GM23338 (cell line): Measurements from ENCODE around the gene CAMKV. TPM values are rescaled to one million over a fixed set of nuclear protein-coding genes. Genes with fewer than 3 reads are reported as not detected.

Experiments used
- ATAC-seq: fragments of 200-7000 bp; cut with Tn5 transposase; 3 replicates; pipeline ENCODE4 v1.9.1; 2020
- DNase-seq: peaks from one replicate; pipeline ENCODE4 v3.0.0-alpha.2; 2015; ENCODE audit warnings: low spot score
- H2AFZ ChIP-seq: fragments of 200-600 bp; sonication (generic); 2 replicates; pipeline ENCODE4 v1.8.0; 2016; ENCODE audit warnings: antibody characterized with exemption, mild to moderate bottlenecking, moderate library complexity
- H3F3A ChIP-seq: fragments of 200-600 bp; sonication (generic); replicated peaks from 2 replicates; pipeline ENCODE4 v1.8.0; 2017; ENCODE audit warnings: antibody characterized with exemption, mixed run types, low read depth
- H3K27ac ChIP-seq: fragments of 200-600 bp; sonication (generic); 2 replicates; pipeline ENCODE4 v1.6.1; 2016; ENCODE audit warnings: low read depth
- H3K27me3 ChIP-seq: fragments of 200-600 bp; sonication (generic); 2 replicates; pipeline ENCODE4 v1.8.0; 2016; ENCODE audit warnings: mild to moderate bottlenecking, mixed run types, moderate library complexity; ENCODE audit not compliant: insufficient read depth
- H3K36me3 ChIP-seq: fragments of 200-600 bp; sonication (generic); 2 replicates; pipeline ENCODE4 v1.8.0; 2016; ENCODE audit warnings: mild to moderate bottlenecking; ENCODE audit not compliant: insufficient read depth
- H3K4me1 ChIP-seq: fragments of 200-600 bp; sonication (generic); 2 replicates; pipeline ENCODE4 v1.8.0; 2016; ENCODE audit warnings: mild to moderate bottlenecking, moderate library complexity; ENCODE audit not compliant: insufficient read depth
- H3K4me2 ChIP-seq: fragments of 200-600 bp; sonication (generic); 2 replicates; pipeline ENCODE4 v1.7.1; 2017; ENCODE audit warnings: mixed run types
- H3K4me3 ChIP-seq: fragments of 200-600 bp; sonication (generic); 2 replicates; pipeline ENCODE4 v1.6.1; 2016; ENCODE audit warnings: mixed run types
- H3K79me2 ChIP-seq: fragments of 200-600 bp; sonication (generic); replicated peaks from 2 replicates; pipeline ENCODE4 v1.8.0; 2017; ENCODE audit warnings: mild to moderate bottlenecking; ENCODE audit not compliant: insufficient read depth
- H3K9me2 ChIP-seq: fragments of 200-600 bp; sonication (generic); 2 replicates; pipeline ENCODE4 v1.8.0; 2017; ENCODE audit not compliant: insufficient read depth
- H4K20me1 ChIP-seq: fragments of 200-600 bp; sonication (generic); replicated peaks from 2 replicates; pipeline ENCODE4 v1.8.0; 2017; ENCODE audit warnings: mild to moderate bottlenecking; ENCODE audit not compliant: insufficient read depth
- H3K27ac Mint-ChIP-seq: 2 replicates; pipeline ENCODE4 v1.8.0; 2020; ENCODE audit warnings: inconsistent platforms, mild to moderate bottlenecking, moderate library complexity, mixed read lengths
- H3K27me3 Mint-ChIP-seq: 3 replicates; pipeline ENCODE4 v1.8.0; 2022; ENCODE audit warnings: low read depth, mild to moderate bottlenecking, moderate library complexity, mixed read lengths, inconsistent platforms; ENCODE audit not compliant: insufficient read depth, poor library complexity
- H3K36me3 Mint-ChIP-seq: 3 replicates; pipeline ENCODE4 v1.8.0; 2021; ENCODE audit warnings: low read depth, mild to moderate bottlenecking, inconsistent platforms, moderate library complexity, mixed read lengths
- H3K4me1 Mint-ChIP-seq: 3 replicates; pipeline ENCODE4 v1.8.0; 2020; ENCODE audit warnings: mild to moderate bottlenecking, inconsistent platforms, mixed read lengths
- H3K4me3 Mint-ChIP-seq: 3 replicates; pipeline ENCODE4 v1.8.0; 2021; ENCODE audit warnings: moderate library complexity, mild to moderate bottlenecking, inconsistent platforms, mixed read lengths
- H3K9me3 Mint-ChIP-seq: 3 replicates; pipeline ENCODE4 v1.8.0; 2020; ENCODE audit warnings: moderate library complexity, mild to moderate bottlenecking, inconsistent platforms, mixed read lengths
- NANOG ChIP-seq: IDR thresholded peaks from 2 replicates; pipeline ENCODE4 v1.6.1; 2016; ENCODE audit warnings: antibody characterized with exemption, borderline replicate concordance
- ZNF114 ChIP-seq: fragments of 250-450 bp; sonication (Bioruptor Pico); IDR thresholded peaks from 2 replicates; pipeline ENCODE4 v1.5.0; 2020; ENCODE audit warnings: mild to moderate bottlenecking, moderate library complexity
- polyA plus RNA-seq: library from polyadenylated mRNA; unstranded; fragments of >200 nt; fragmentation: Nextera tagmentation; extraction: Ambion mirVana; gene quantifications from 2 replicates; pipeline ENCODE4 v1.2.1, GENCODE V29; 2016
- total RNA-seq: library from RNA; depleted of rRNA; stranded (reverse); fragments of >200 nt; shearing (Covaris generic); gene quantifications from 2 replicates; pipeline ENCODE4 v1.2.3, GENCODE V29; 2014
- TF ChIP-seq, protein P1 (sequence below): IDR thresholded peaks from one replicate; pipeline ENCODE4 v1.6.1; 2018; ENCODE audit warnings: antibody characterized with exemption; ENCODE audit not compliant: unreplicated experiment
- TF ChIP-seq, protein P2 (sequence below), 2 experiments: fragments of 200-600 bp in 1 of 2; sonication (generic) in 1 of 2; conservative IDR thresholded peaks; 2 replicates each; pipeline versions ENCODE4 v1.5.1 to v1.6.1; 2016 to 2017; ENCODE audit warnings: antibody characterized with exemption in 2 of 2, low read depth in 2 of 2, mild to moderate bottlenecking in 2 of 2, moderate library complexity in 1 of 2
- TF ChIP-seq, protein P3 (sequence below): IDR thresholded peaks from 2 replicates; pipeline ENCODE4 v1.6.1; 2016; ENCODE audit warnings: antibody characterized with exemption

Gene CAMKV
- total and polyA plus RNA-seq, 2 experiments from 2014 or later, result 38.3 to 80.1 TPM

DNA sequence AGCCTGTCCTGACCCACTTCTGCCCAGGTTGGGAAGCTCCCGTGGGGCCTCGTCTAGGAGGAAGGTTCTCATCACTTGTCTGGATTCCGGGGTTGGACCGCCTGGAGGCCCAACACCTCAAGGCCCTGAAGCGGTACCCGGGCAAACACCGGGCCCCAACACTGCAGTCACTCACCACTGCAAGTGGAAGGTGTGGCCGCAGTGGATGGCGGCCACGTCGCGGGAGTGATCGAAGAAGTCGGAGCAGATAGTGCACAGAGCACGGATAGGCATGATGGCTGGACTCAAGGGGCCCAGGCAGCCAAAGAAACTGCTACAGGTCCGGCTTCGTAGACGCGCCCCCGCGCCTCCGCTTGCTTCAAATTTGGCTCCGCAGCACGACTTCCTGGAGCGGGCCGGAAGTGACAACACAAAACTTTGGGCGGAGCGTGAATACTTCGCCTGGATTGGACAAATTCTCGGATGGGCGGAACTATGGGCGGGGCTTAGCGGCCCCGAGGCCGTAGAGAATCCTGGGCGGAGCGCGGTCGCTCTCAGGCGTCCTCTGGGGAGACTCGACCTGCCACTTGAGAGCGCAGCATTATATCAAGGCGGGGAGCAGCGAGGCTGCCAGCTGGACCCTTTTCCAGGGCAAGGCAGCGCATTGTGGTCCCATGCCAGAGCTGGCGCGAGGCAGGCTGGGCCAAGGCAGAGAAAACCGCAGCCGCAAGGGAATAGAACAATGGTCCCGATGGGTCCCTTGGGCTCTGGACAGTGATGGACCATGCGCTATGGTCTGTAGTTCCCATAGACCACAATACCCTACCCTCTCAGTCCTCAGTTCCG, 13.3 kb downstream of the CAMKV start, which contains the start of gene TRAIP (continued):
- no peak for TF ChIP-seq NANOG
- TF ChIP-seq, protein P1, sequence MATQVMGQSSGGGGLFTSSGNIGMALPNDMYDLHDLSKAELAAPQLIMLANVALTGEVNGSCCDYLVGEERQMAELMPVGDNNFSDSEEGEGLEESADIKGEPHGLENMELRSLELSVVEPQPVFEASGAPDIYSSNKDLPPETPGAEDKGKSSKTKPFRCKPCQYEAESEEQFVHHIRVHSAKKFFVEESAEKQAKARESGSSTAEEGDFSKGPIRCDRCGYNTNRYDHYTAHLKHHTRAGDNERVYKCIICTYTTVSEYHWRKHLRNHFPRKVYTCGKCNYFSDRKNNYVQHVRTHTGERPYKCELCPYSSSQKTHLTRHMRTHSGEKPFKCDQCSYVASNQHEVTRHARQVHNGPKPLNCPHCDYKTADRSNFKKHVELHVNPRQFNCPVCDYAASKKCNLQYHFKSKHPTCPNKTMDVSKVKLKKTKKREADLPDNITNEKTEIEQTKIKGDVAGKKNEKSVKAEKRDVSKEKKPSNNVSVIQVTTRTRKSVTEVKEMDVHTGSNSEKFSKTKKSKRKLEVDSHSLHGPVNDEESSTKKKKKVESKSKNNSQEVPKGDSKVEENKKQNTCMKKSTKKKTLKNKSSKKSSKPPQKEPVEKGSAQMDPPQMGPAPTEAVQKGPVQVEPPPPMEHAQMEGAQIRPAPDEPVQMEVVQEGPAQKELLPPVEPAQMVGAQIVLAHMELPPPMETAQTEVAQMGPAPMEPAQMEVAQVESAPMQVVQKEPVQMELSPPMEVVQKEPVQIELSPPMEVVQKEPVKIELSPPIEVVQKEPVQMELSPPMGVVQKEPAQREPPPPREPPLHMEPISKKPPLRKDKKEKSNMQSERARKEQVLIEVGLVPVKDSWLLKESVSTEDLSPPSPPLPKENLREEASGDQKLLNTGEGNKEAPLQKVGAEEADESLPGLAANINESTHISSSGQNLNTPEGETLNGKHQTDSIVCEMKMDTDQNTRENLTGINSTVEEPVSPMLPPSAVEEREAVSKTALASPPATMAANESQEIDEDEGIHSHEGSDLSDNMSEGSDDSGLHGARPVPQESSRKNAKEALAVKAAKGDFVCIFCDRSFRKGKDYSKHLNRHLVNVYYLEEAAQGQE, result no peak

DNA sequence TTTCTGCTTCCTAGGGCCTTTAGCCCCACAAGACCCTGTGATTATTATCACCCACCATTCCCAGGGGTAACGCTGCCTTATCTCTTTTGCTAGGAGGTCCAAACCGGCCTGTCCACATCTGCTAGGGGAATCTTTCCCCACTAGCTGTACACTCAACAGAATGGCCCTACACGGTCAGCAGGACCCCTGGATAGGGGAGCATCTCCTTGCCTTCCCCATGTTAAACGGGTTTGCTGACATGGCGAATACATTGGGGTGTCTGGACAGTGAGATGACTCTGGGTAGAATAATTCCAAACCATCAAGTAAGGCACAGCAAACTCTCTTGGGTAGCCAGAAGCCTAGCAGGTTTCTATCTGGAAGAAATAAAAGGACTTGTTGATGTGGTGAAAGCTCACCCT, 14.0 kb downstream of the CAMKV start:
- H3K79me2 ChIP-seq, result peaks cover 24% of the 10 kb centered on the region
- peak overlapping the region; percentile 84 for H3K4me2 ChIP-seq
- DNase-seq (no peak), ATAC-seq (no peak)
- H3F3A ChIP-seq, result peaks cover 7% of the 10 kb centered on the region; the same call in 1 of the 2 replicates
- H2AFZ ChIP-seq, result no peak overlapping the region
- no peaks in the 10 kb centered on the region for H4K20me1 ChIP-seq
- H3K9me3 Mint-ChIP-seq, result no peaks in the 10 kb centered on the region; the same call in 2 of the 3 replicates
- peaks cover 4% of the 10 kb centered on the region; the same call in 1 of the 2 replicates for H3K4me1 ChIP-seq
- 0 out of 2 replicates have a peak, but pooled peaks cover 4% of the 10 kb centered on the region for H3K36me3 ChIP-seq
- H3K27ac ChIP-seq, result no peak overlapping the region
- H3K9me2 ChIP-seq, result no peaks in the 10 kb centered on the region
- peak overlapping the region; percentile 96 for H3K4me3 Mint-ChIP-seq
- H3K27ac Mint-ChIP-seq, result peak overlapping the region; percentile 94
- H3K36me3 Mint-ChIP-seq, result peaks cover 21% of the 10 kb centered on the region
- TF ChIP-seq, protein P2, sequence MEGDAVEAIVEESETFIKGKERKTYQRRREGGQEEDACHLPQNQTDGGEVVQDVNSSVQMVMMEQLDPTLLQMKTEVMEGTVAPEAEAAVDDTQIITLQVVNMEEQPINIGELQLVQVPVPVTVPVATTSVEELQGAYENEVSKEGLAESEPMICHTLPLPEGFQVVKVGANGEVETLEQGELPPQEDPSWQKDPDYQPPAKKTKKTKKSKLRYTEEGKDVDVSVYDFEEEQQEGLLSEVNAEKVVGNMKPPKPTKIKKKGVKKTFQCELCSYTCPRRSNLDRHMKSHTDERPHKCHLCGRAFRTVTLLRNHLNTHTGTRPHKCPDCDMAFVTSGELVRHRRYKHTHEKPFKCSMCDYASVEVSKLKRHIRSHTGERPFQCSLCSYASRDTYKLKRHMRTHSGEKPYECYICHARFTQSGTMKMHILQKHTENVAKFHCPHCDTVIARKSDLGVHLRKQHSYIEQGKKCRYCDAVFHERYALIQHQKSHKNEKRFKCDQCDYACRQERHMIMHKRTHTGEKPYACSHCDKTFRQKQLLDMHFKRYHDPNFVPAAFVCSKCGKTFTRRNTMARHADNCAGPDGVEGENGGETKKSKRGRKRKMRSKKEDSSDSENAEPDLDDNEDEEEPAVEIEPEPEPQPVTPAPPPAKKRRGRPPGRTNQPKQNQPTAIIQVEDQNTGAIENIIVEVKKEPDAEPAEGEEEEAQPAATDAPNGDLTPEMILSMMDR (conservative IDR thresholded peaks at IDR 0.05; ENCODE audit: low read depth in 2 of 2), result no peak
- TF ChIP-seq, protein P3, sequence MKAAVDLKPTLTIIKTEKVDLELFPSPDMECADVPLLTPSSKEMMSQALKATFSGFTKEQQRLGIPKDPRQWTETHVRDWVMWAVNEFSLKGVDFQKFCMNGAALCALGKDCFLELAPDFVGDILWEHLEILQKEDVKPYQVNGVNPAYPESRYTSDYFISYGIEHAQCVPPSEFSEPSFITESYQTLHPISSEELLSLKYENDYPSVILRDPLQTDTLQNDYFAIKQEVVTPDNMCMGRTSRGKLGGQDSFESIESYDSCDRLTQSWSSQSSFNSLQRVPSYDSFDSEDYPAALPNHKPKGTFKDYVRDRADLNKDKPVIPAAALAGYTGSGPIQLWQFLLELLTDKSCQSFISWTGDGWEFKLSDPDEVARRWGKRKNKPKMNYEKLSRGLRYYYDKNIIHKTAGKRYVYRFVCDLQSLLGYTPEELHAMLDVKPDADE, result no peak
- no peak for TF ChIP-seq ZNF114 (CRISPR knock-in tag)
- peak overlapping the region; percentile 81 for H3K4me3 ChIP-seq
- peaks cover 7% of the 10 kb centered on the region; the same call in 2 of the 3 replicates for H3K4me1 Mint-ChIP-seq
- H3K27me3 ChIP-seq, result no peaks in the 10 kb centered on the region
- peaks cover 10% of the 10 kb centered on the region for H3K27me3 Mint-ChIP-seq
